ENCODE results near the gene TCF7L1.

GRCh38 chr2:85239102-85239501 is 105.9 kb downstream of the TCF7L1 start:
- no peak for TF ChIP-seq POLR2A (IDR thresholded peaks at IDR 0.05; ENCODE audit: low read length)
- no peak for TF ChIP-seq GATA1 (IDR thresholded peaks at IDR 0.05; ENCODE audit: low read depth, low read length)

Measured in erythroblast (primary cell).